Activated B cell treated with CpG ODN at 0.5 μM for 24 hours (primary cell): Measurements from ENCODE around the gene PRDM4. TPM values are rescaled to one million over a fixed set of nuclear protein-coding genes. Genes with fewer than 3 reads are reported as not detected.
A peak's percentile ranks its signal among the peaks of the same experiment; 100 is the strongest.

ENCODE experiments used
- ATAC-seq: fragments of 200-7000 bp; cut with Tn5 transposase; one replicate; pipeline ENCODE4 v1.10.0; 2021; ENCODE audit warnings: low read depth, mild to moderate bottlenecking, moderate library complexity
- CTCF ChIA-PET: fragments of 350-600 bp; sonication (Branson Sonifier 250); formaldehyde crosslinking; loops from one replicate; lab custom pipeline; 2021; ENCODE audit warnings: antibody characterized with exemption; lab: Charles Lee
- POLR2A ChIA-PET: fragments of 350-600 bp; sonication (Branson Sonifier 250); formaldehyde crosslinking; loops from one replicate; lab custom pipeline; 2021; ENCODE audit warnings: antibody characterized with exemption; lab: Charles Lee
- DNase-seq: peaks from one replicate; pipeline ENCODE4 v3.0.0; 2022
- H3K27ac Mint-ChIP-seq: one replicate; pipeline ENCODE4 v1.8.0; 2020; ENCODE audit warnings: mixed read lengths
- H3K27me3 Mint-ChIP-seq: one replicate; pipeline ENCODE4 v1.8.0; 2021; ENCODE audit warnings: mixed read lengths
- H3K36me3 Mint-ChIP-seq: one replicate; pipeline ENCODE4 v1.8.0; 2021; ENCODE audit warnings: low read depth, mixed read lengths
- H3K4me1 Mint-ChIP-seq: one replicate; pipeline ENCODE4 v1.8.0; 2021; ENCODE audit warnings: mixed read lengths
- H3K4me3 Mint-ChIP-seq: one replicate; pipeline ENCODE4 v1.8.0; 2020; ENCODE audit warnings: mild to moderate bottlenecking, mixed read lengths
- H3K9me3 Mint-ChIP-seq: one replicate; pipeline ENCODE4 v1.8.0; 2020; ENCODE audit warnings: mixed read lengths
- CTCF ChIP-seq: fragments of 200-600 bp; IDR thresholded peaks from one replicate; pipeline ENCODE4 v1.8.0; 2022; ENCODE audit warnings: antibody characterized with exemption, mild to moderate bottlenecking
- intact Hi-C: fragments of 100-400 bp; cut with micrococcal nuclease; formaldehyde crosslinking; loops from one replicate; pipeline ENCODE4 v1.15.1; 2024
- total RNA-seq: library from RNA; stranded (reverse); gene quantifications from 2 replicates; pipeline ENCODE4 v1.2.3, GENCODE V29; 2022

PRDM4 gene
- total RNA-seq, 1 donor from 2014 or later = 45.2 TPM

DNA sequence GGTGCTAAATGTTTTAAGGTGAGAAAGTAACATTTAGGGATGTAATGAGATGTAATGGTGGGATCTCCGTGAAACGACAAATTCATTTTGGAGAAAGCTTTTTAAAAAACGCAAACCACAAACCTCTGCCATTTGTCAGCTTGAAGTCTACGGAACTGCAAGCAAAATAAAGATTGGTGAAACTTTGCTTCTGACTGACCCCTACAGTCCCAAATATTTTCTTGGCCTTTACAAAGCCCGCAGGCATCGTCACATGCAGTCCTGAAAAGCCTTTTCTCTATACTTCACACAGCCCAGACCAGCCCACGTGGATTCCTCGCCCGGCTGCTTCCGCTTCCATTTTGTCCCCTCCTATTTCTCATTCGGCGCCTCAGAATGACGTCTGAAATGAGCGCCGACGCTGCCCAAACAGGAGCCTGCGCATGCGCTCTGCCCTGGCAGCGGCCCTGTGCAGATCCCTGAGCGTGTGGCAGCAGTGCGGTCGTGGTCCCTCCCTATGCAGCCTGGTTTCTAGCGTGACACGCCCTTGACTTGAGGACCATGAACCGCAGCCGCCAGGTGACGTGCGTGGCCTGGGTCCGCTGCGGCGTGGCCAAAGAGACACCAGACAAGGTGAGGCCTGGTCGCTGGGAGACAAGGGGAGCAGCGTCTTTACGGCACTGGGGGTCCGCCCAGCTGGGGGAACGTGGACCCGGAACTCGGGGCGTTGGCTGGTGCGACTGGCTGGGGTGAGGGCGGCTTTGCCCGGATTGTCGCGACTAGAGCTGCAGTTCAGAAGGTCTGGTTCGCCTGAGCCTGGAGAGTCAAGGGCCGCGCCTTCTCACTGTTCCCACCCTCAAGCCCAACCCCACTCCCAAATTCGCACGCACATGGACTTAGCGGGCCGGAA is 75.3 kb downstream of the PRDM4 start, which contains the start of gene PWP1:
PWP1 (plus strand) TSS at position 440 of the 889 bp plus-strand sequence; CDS start at position 541, 101 bp downstream.
- Mint-ChIP-seq H3K36me3 (peaks cover 33% of the 10 kb centered on the region), H3K27ac (peak within 1 kb of the TSS; percentile 97), H3K4me3 (peak within 1 kb of the TSS; percentile 96), H3K9me3 (no peaks in the 10 kb centered on the region), H3K4me1 (peaks cover 23% of the 10 kb centered on the region), H3K27me3 (no peaks in the 10 kb centered on the region)
- intact Hi-C loops = loop anchor here (1.0 to 10.0 kb wide), 10 partner anchors 52 to 1441 kb away; partner anchors contain the start of genes ALKBH2, CKAP4, CORO1C and CRY1
- POLR2A ChIA-PET = interaction anchor here (0.6 to 2.4 kb wide), 7 partner anchors 10 to 877 kb away, joined by 3 to 9 read pairs (median 4); partner anchors contain the start of gene ISCU
- ATAC-seq = peak; percentile 90
- DNase-seq = peak; percentile 93
- TF ChIP-seq CTCF = no peak
- CTCF ChIA-PET = interaction anchor here (1.0 to 1.7 kb wide), 2 partner anchors 14 to 827 kb away, joined by 3 to 6 read pairs; no protein-coding TSS in a partner anchor

DNA sequence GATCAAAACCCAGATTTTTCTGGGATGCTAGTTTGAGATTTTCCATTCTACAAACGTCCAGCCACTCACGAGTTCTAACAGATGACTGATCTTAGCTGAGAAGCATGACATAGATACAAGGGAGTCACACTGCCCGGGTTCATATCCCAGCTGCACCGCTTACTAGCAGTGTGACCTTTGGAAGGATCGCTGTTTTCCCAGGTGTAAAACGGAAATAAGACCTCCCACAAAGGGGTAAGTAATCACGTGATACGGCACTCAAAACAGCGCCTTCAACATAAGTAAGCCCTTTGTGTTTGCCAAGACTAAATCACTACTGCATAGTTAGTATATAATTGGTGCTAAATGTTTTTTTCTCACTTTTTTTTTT is 76.0 kb downstream of the PRDM4 start:
- H3K4me3 Mint-ChIP-seq = peak overlapping the region; percentile 96
- intact Hi-C loops = loop anchor here (1.0 to 10.0 kb wide), 10 partner anchors 52 to 1440 kb away; partner anchors contain the start of genes ALKBH2, CKAP4, CORO1C and CRY1
- H3K4me1 Mint-ChIP-seq = peaks cover 23% of the 10 kb centered on the region
- CTCF ChIA-PET = interaction anchor here (1.0 to 1.7 kb wide), 2 partner anchors 14 to 828 kb away, joined by 3 to 6 read pairs; no protein-coding TSS in a partner anchor
- peak overlapping the region; percentile 97 for H3K27ac Mint-ChIP-seq
- ATAC-seq (no peak), DNase-seq (no peak)
- H3K9me3 Mint-ChIP-seq = no peaks in the 10 kb centered on the region
- H3K27me3 Mint-ChIP-seq = no peaks in the 10 kb centered on the region
- POLR2A ChIA-PET = interaction anchor here (0.6 to 2.4 kb wide), 7 partner anchors 10 to 877 kb away, joined by 3 to 9 read pairs (median 4); partner anchors contain the start of gene ISCU
- peaks cover 28% of the 10 kb centered on the region for H3K36me3 Mint-ChIP-seq
- TF ChIP-seq CTCF = no peak

- no peaks in the 10 kb centered on the region for H3K9me3 Mint-ChIP-seq
- TF ChIP-seq CTCF = no peak
- DNase-seq (no peak), ATAC-seq (no peak)
- CTCF ChIA-PET = interaction anchor here (1.0 to 1.7 kb wide), 2 partner anchors 13 to 828 kb away, joined by 3 to 6 read pairs; no protein-coding TSS in a partner anchor
- H3K4me1 Mint-ChIP-seq = peaks cover 23% of the 10 kb centered on the region
- peak overlapping the region; percentile 97 for H3K27ac Mint-ChIP-seq
- peak overlapping the region; percentile 96 for H3K4me3 Mint-ChIP-seq
- POLR2A ChIA-PET = interaction anchor here (0.8 to 2.4 kb wide), 3 partner anchors 53 to 878 kb away, joined by 3 to 9 read pairs (median 4); partner anchors contain the start of gene ISCU
- peaks cover 21% of the 10 kb centered on the region for H3K36me3 Mint-ChIP-seq
- intact Hi-C loops = loop anchor here (10.0 kb wide), 3 partner anchors 729 to 1439 kb away; partner anchors contain the start of genes ALKBH2, CKAP4, TMEM263 and UNG
- no peaks in the 10 kb centered on the region for H3K27me3 Mint-ChIP-seq
Measured at GRCh38 chr12:107684029-107684795, 76.7 kb downstream of the PRDM4 start.

Other genes with a start within 250 kb of the PRDM4 start
- gene PWP1, start 75.3 kb downstream of the PRDM4 start, total RNA-seq = 49.4 and 53.5 TPM in 2 replicates
- gene ASCL4, start 13.6 kb upstream of the PRDM4 start, total RNA-seq = not detected in 2 replicates